Trophoblast cell (in vitro differentiated cells and primary cell): ENCODE measurements around the gene TRAPPC1.

Experiments
- DNase-seq, 2 donors: peaks; one replicate each; pipeline ENCODE4 v3.0.0-alpha.2; 2016
- H2AFZ ChIP-seq: 2 replicates; pipeline ENCODE4 v1.6.1; 2013; ENCODE audit warnings: low read length, moderate library complexity, mild to moderate bottlenecking; ENCODE audit not compliant: insufficient read depth, poor library complexity
- H2AK5ac ChIP-seq: 2 replicates; pipeline ENCODE4 v1.6.1; 2013; ENCODE audit warnings: mild to moderate bottlenecking, low read length
- H2BK120ac ChIP-seq: 2 replicates; pipeline ENCODE4 v1.6.1; 2013; ENCODE audit warnings: low read length, mild to moderate bottlenecking, moderate library complexity; ENCODE audit not compliant: insufficient read depth, poor library complexity
- H2BK12ac ChIP-seq: 2 replicates; pipeline ENCODE4 v1.6.1; 2013; ENCODE audit warnings: mild to moderate bottlenecking, low read length, moderate library complexity
- H2BK5ac ChIP-seq: 2 replicates; pipeline ENCODE4 v1.6.1; 2013; ENCODE audit warnings: low read length, low read depth, moderate library complexity, mild to moderate bottlenecking; ENCODE audit not compliant: poor library complexity
- H3K14ac ChIP-seq: 2 replicates; pipeline ENCODE4 v1.6.1; 2013; ENCODE audit warnings: mild to moderate bottlenecking, low read length
- H3K18ac ChIP-seq: 2 replicates; pipeline ENCODE4 v1.6.1; 2013; ENCODE audit warnings: mild to moderate bottlenecking, low read length
- H3K23ac ChIP-seq: 2 replicates; pipeline ENCODE4 v1.6.1; 2013; ENCODE audit warnings: low read length
- H3K27ac ChIP-seq: 2 replicates; pipeline ENCODE4 v1.5.1; 2013; ENCODE audit warnings: low read depth, mild to moderate bottlenecking, inconsistent platforms, low read length, moderate library complexity
- H3K27me3 ChIP-seq: 2 replicates; pipeline ENCODE4 v1.6.1; 2013; ENCODE audit warnings: inconsistent platforms, mild to moderate bottlenecking, low read length, moderate library complexity; ENCODE audit not compliant: insufficient read depth
- H3K36me3 ChIP-seq, 2 experiments: 1 replicate in 1 of 2; 2 replicates in 1 of 2; pipeline ENCODE4 v1.6.1; 2013; ENCODE audit warnings: low read length in 2 of 2, mild to moderate bottlenecking in 2 of 2, moderate library complexity in 1 of 2; ENCODE audit not compliant: insufficient read depth in 2 of 2, control insufficient read depth in 1 of 2
- H3K4ac ChIP-seq: 2 replicates; pipeline ENCODE4 v1.6.1; 2013; ENCODE audit warnings: low read depth, mild to moderate bottlenecking, low read length, moderate library complexity
- H3K4me1 ChIP-seq, 2 experiments: 1 replicate in 1 of 2; 2 replicates in 1 of 2; pipeline ENCODE4 v1.6.1; 2013; ENCODE audit warnings: low read length in 2 of 2, mild to moderate bottlenecking in 2 of 2, moderate library complexity in 1 of 2; ENCODE audit not compliant: insufficient read depth in 2 of 2, control insufficient read depth in 1 of 2
- H3K4me2 ChIP-seq: 2 replicates; pipeline ENCODE4 v1.6.1; 2013; ENCODE audit warnings: inconsistent platforms, mild to moderate bottlenecking, low read length, moderate library complexity
- H3K4me3 ChIP-seq: 2 replicates; pipeline ENCODE4 v1.5.1; 2013; ENCODE audit warnings: mild to moderate bottlenecking, low read depth, low read length, inconsistent platforms
- H3K79me1 ChIP-seq: one replicate; pipeline ENCODE4 v1.6.1; 2013; ENCODE audit warnings: low read length
- H3K79me2 ChIP-seq: 2 replicates; pipeline ENCODE4 v1.6.1; 2013; ENCODE audit warnings: low read length, mild to moderate bottlenecking; ENCODE audit not compliant: control insufficient read depth, insufficient read depth, poor library complexity
- H3K9ac ChIP-seq: 2 replicates; pipeline ENCODE4 v1.6.1; 2013; ENCODE audit warnings: mild to moderate bottlenecking, low read length
- H3K9me3 ChIP-seq: 2 replicates; pipeline ENCODE4 v1.6.1; 2013; ENCODE audit warnings: low read depth, mild to moderate bottlenecking, control low read depth, inconsistent platforms, low read length; ENCODE audit not compliant: insufficient read depth
- H4K12ac ChIP-seq: 2 replicates; pipeline ENCODE4 v1.6.1; 2013; ENCODE audit warnings: low read depth, mild to moderate bottlenecking, low read length, moderate library complexity
- H4K8ac ChIP-seq: 2 replicates; pipeline ENCODE4 v1.6.1; 2013; ENCODE audit warnings: low read depth, mild to moderate bottlenecking, low read length, moderate library complexity
- H4K91ac ChIP-seq: one replicate; pipeline ENCODE4 v1.6.1; 2013; ENCODE audit warnings: low read depth, mild to moderate bottlenecking, low read length, moderate library complexity
- WGBS: extraction: QIAGEN DNeasy Blood & Tissue Kit; methylation state at CpG from one replicate; pipeline ENCODE4 v1.1.7; 2013; ENCODE audit warnings: missing lambda C conversion rate; ENCODE audit not compliant: insufficient read length, insufficient coverage; ENCODE audit errors: extremely low coverage; 5-methylcytosine and 5-hydroxymethylcytosine counted together

The TRAPPC1 gene

DNA sequence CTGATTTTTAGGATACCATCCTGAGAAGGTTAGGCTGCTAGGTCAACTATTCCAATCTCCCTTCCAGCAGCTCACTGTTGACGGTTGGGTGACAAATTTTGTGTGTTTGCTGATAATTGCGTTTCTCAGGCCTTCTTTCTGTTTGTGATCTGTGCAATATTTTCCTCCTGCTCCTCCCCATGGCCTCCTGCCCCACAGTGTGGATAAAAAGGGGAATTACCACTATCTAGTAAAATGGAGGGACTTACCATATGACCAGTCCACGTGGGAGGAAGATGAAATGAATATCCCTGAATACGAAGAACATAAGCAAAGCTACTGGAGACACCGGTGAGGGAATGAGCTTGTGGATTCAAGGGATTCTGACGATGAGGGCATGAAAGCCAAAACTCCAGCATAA, 34.0 kb downstream of the TRAPPC1 start:
- no peak overlapping the region for H2BK120ac ChIP-seq

DNA sequence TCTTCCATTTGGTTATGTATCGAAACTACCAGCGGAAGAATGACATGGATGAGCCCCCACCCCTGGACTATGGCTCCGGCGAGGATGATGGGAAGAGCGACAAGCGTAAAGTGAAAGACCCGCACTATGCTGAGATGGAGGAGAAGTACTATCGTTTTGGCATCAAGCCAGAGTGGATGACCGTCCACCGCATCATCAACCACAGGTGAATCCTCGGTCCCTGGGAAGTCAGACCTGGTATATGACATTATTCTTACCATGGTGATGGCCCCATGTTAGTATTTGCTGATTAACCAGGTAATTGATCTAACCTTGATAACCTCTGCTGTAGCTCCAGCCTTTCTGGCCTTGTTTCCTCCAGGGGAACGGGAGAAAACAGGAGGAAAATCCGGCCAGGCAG, 34.7 kb downstream of the TRAPPC1 start:
- Histone ChIP-seq H2AK5ac (no peak overlapping the region), H3K4me1 (no peaks in the 10 kb centered on the region), H4K8ac (no peak overlapping the region), H3K79me1 (no peaks in the 10 kb centered on the region), H3K4me2 (no peak overlapping the region), H3K9me3 (no peaks in the 10 kb centered on the region), H3K4me3 (no peak overlapping the region), H3K36me3 (peaks cover 49 to 77% of the 10 kb centered on the region in 2 experiments), H4K91ac (no peak overlapping the region), H3K23ac (no peak overlapping the region), H3K27ac (no peak overlapping the region), H3K9ac (no peak overlapping the region), H3K79me2 (no peaks in the 10 kb centered on the region), H2BK12ac (no peak overlapping the region), H4K12ac (no peak overlapping the region), H3K18ac (no peak overlapping the region), H3K14ac (no peak overlapping the region), H2BK120ac (no peak overlapping the region), H2BK5ac (no peak overlapping the region), H3K27me3 (no peaks in the 10 kb centered on the region), H3K4ac (no peak overlapping the region), H2AFZ (no peak overlapping the region)
- DNase-seq, result no peak
- no CpG with 5 or more reads among the region's 13 CpGs for WGBS

More for the DNA sequence above, 34.0 kb downstream of the TRAPPC1 start:
- peak in 1 of 2 donors; percentile 60 for DNase-seq
- H3K9ac ChIP-seq, result no peak overlapping the region
- H3K4me1 ChIP-seq, result no peaks in the 10 kb centered on the region
- H3K9me3 ChIP-seq, result no peaks in the 10 kb centered on the region
- H3K23ac ChIP-seq, result no peak overlapping the region
- H3K27me3 ChIP-seq, result no peaks in the 10 kb centered on the region
- peaks cover 52 to 81% of the 10 kb centered on the region in 2 experiments for H3K36me3 ChIP-seq
- WGBS, result no CpG with 5 or more reads among the region's 6 CpGs
- no peak overlapping the region for H4K12ac ChIP-seq
- no peaks in the 10 kb centered on the region for H3K79me2 ChIP-seq
- no peak overlapping the region for H2AK5ac ChIP-seq
- H2BK5ac ChIP-seq, result no peak overlapping the region
- H4K8ac ChIP-seq, result no peak overlapping the region
- H3K4me2 ChIP-seq, result no peak overlapping the region
- H4K91ac ChIP-seq, result no peak overlapping the region
- no peak overlapping the region for H3K18ac ChIP-seq
- no peak overlapping the region for H2AFZ ChIP-seq
- H3K14ac ChIP-seq, result no peak overlapping the region
- no peak overlapping the region for H3K4ac ChIP-seq
- no peak overlapping the region for H3K27ac ChIP-seq
- no peak overlapping the region for H2BK12ac ChIP-seq
- no peak overlapping the region for H3K4me3 ChIP-seq
- no peaks in the 10 kb centered on the region for H3K79me1 ChIP-seq

DNA sequence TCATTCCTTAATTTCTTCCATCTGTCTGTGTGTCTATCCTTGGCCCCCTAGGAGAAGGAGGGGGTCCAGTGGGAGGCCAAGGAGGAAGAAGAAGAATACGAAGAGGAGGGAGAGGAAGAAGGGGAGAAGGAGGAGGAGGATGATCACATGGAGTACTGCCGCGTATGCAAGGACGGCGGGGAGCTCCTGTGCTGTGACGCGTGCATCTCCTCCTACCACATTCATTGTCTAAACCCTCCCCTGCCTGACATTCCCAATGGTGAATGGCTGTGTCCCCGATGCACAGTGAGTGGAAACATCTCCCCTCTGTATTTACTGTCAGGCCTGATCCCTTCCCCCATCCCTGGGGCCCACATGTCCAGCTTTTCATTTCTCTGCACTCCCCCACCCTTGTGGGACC, 36.9 kb downstream of the TRAPPC1 start:
- no peak overlapping the region for H2AK5ac ChIP-seq
- no peak overlapping the region for H3K4ac ChIP-seq
- H3K27me3 ChIP-seq, result no peaks in the 10 kb centered on the region
- no peak overlapping the region for H4K8ac ChIP-seq
- no peak overlapping the region for H3K9ac ChIP-seq
- no peak overlapping the region for H2AFZ ChIP-seq
- H2BK12ac ChIP-seq, result no peak overlapping the region
- no peak for DNase-seq
- H3K4me2 ChIP-seq, result no peak overlapping the region
- no peak overlapping the region for H2BK120ac ChIP-seq
- no peaks in the 10 kb centered on the region for H3K9me3 ChIP-seq
- H3K79me2 ChIP-seq, result no peaks in the 10 kb centered on the region
- no peak overlapping the region for H4K91ac ChIP-seq
- H4K12ac ChIP-seq, result no peak overlapping the region
- H3K14ac ChIP-seq, result no peak overlapping the region
- no peak overlapping the region for H3K18ac ChIP-seq
- no peaks in the 10 kb centered on the region for H3K4me1 ChIP-seq
- WGBS, result no CpG with 5 or more reads among the region's 8 CpGs
- no peak overlapping the region for H3K27ac ChIP-seq
- no peak overlapping the region for H3K23ac ChIP-seq
- H2BK5ac ChIP-seq, result no peak overlapping the region
- no peak overlapping the region for H3K4me3 ChIP-seq
- H3K79me1 ChIP-seq, result no peaks in the 10 kb centered on the region
- peaks cover 53 to 72% of the 10 kb centered on the region in 2 experiments for H3K36me3 ChIP-seq

DNA sequence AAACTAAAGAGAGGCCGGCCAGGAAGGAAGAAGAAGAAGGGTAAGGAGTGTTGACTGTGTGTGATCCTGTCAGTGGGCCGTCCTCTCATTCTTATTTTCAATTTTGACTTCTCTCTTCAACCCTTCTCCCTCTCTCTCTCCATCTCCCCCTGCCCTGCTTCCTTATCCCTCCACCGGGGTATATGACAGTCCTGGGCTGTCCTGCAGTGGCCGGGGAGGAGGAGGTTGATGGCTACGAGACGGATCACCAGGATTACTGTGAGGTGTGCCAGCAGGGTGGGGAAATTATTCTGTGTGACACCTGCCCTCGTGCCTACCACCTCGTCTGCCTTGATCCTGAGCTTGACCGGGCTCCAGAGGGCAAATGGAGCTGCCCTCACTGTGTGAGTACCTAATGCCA, 37.5 kb downstream of the TRAPPC1 start:
- Histone ChIP-seq H3K4me3 (no peak overlapping the region), H4K91ac (no peak overlapping the region), H2AK5ac (no peak overlapping the region), H3K36me3 (peaks cover 48 to 65% of the 10 kb centered on the region in 2 experiments), H3K27ac (no peak overlapping the region), H2AFZ (no peak overlapping the region), H3K79me2 (no peaks in the 10 kb centered on the region), H4K12ac (no peak overlapping the region), H3K4me2 (no peak overlapping the region), H2BK120ac (no peak overlapping the region), H3K18ac (no peak overlapping the region), H3K27me3 (no peaks in the 10 kb centered on the region), H2BK12ac (no peak overlapping the region), H3K14ac (no peak overlapping the region), H3K4ac (no peak overlapping the region), H2BK5ac (no peak overlapping the region), H3K9ac (no peak overlapping the region), H3K23ac (no peak overlapping the region), H3K9me3 (no peaks in the 10 kb centered on the region), H3K4me1 (peaks cover 6% of the 10 kb centered on the region in 2 experiments), H3K79me1 (peaks cover 2% of the 10 kb centered on the region), H4K8ac (no peak overlapping the region)
- DNase-seq, result no peak
- WGBS, result no CpG with 5 or more reads among the region's 9 CpGs
